Lower lobe of right lung (tissue), 2 donors: Measurements from ENCODE around the gene GUCY2F. TPM values are rescaled to one million over a fixed set of nuclear protein-coding genes. Genes with fewer than 3 reads are reported as not detected.

ENCODE experiments used
- ATAC-seq, 2 donors: fragments of 200-7000 bp; cut with Tn5 transposase; one replicate each; pipeline ENCODE4 v1.9.1; 2020 to 2022; ENCODE audit warnings: mild to moderate bottlenecking in 2 of 2, moderate library complexity in 2 of 2
- DNase-seq: peaks from one replicate; pipeline ENCODE4 v3.0.0-alpha.2; 2020
- H3K27ac ChIP-seq: fragments of 200-600 bp; one replicate; pipeline ENCODE4 v1.8.0; 2022
- H3K27me3 ChIP-seq: fragments of 200-600 bp; one replicate; pipeline ENCODE4 v1.8.0; 2022; ENCODE audit warnings: low read depth
- H3K36me3 ChIP-seq: fragments of 200-600 bp; one replicate; pipeline ENCODE4 v1.8.0; 2022; ENCODE audit warnings: mild to moderate bottlenecking
- H3K4me1 ChIP-seq: fragments of 200-600 bp; one replicate; pipeline ENCODE4 v1.8.0; 2022
- H3K4me3 ChIP-seq: fragments of 200-600 bp; one replicate; pipeline ENCODE4 v1.8.0; 2022; ENCODE audit warnings: mild to moderate bottlenecking
- H3K9me3 ChIP-seq: fragments of 200-600 bp; one replicate; pipeline ENCODE4 v1.8.0; 2022
- intact Hi-C: fragments of 100-400 bp; cut with DNase I; formaldehyde crosslinking; loops from one replicate; pipeline ENCODE4 v1.11.0; 2022
- total RNA-seq: library from RNA; stranded (reverse); fragmentation: NEBNext Ultra II Directional; extraction: Animal tissue kit (Norgen Biotek cat#: 25700); gene quantifications from one replicate; pipeline ENCODE4 v1.2.1, GENCODE V29; 2021
- TF ChIP-seq, protein P1 (sequence below): fragments of 200-600 bp; IDR thresholded peaks from one replicate; pipeline ENCODE4 v1.8.0; 2022; ENCODE audit warnings: antibody characterized with exemption, mild to moderate bottlenecking
- donor health status: DM: no; HTN: yes; CAD: no; lungs with severe emphysema.

GUCY2F gene
- total RNA-seq, 1 donor from 2014 or later = 0.18 TPM

GRCh38 chrX:109440475-109440874, 41.4 kb downstream of the GUCY2F start:
- Histone ChIP-seq H3K4me1 (no peaks in the 10 kb centered on the region), H3K4me3 (no peak overlapping the region), H3K36me3 (no peaks in the 10 kb centered on the region), H3K27ac (no peak overlapping the region), H3K9me3 (no peaks in the 10 kb centered on the region), H3K27me3 (no peaks in the 10 kb centered on the region)
- intact Hi-C loops = no loop called here
- ATAC-seq (peak in 1 of 2 donors; percentile 53), DNase-seq (no peak)
- TF ChIP-seq, protein P1, sequence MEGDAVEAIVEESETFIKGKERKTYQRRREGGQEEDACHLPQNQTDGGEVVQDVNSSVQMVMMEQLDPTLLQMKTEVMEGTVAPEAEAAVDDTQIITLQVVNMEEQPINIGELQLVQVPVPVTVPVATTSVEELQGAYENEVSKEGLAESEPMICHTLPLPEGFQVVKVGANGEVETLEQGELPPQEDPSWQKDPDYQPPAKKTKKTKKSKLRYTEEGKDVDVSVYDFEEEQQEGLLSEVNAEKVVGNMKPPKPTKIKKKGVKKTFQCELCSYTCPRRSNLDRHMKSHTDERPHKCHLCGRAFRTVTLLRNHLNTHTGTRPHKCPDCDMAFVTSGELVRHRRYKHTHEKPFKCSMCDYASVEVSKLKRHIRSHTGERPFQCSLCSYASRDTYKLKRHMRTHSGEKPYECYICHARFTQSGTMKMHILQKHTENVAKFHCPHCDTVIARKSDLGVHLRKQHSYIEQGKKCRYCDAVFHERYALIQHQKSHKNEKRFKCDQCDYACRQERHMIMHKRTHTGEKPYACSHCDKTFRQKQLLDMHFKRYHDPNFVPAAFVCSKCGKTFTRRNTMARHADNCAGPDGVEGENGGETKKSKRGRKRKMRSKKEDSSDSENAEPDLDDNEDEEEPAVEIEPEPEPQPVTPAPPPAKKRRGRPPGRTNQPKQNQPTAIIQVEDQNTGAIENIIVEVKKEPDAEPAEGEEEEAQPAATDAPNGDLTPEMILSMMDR = no peak

GRCh38 chrX:109409181-109409580, 72.7 kb downstream of the GUCY2F start:
- H3K36me3 ChIP-seq = no peaks in the 10 kb centered on the region
- TF ChIP-seq, protein P1 = no peak
- intact Hi-C loops = no loop called here
- no peak for DNase-seq
- no peaks in the 10 kb centered on the region for H3K4me1 ChIP-seq
- H3K4me3 ChIP-seq = no peak overlapping the region
- no peaks in the 10 kb centered on the region for H3K9me3 ChIP-seq
- H3K27me3 ChIP-seq = no peaks in the 10 kb centered on the region
- H3K27ac ChIP-seq = no peak overlapping the region
- ATAC-seq = no peak

GRCh38 chrX:109403922-109404321, 78.0 kb downstream of the GUCY2F start:
- TF ChIP-seq, protein P1 = no peak
- no peaks in the 10 kb centered on the region for H3K27me3 ChIP-seq
- H3K4me3 ChIP-seq = no peak overlapping the region
- DNase-seq = no peak
- no peaks in the 10 kb centered on the region for H3K36me3 ChIP-seq
- H3K9me3 ChIP-seq = no peaks in the 10 kb centered on the region
- no peak overlapping the region for H3K27ac ChIP-seq
- no peak for ATAC-seq
- no peaks in the 10 kb centered on the region for H3K4me1 ChIP-seq
- intact Hi-C loops = no loop called here

DNA sequence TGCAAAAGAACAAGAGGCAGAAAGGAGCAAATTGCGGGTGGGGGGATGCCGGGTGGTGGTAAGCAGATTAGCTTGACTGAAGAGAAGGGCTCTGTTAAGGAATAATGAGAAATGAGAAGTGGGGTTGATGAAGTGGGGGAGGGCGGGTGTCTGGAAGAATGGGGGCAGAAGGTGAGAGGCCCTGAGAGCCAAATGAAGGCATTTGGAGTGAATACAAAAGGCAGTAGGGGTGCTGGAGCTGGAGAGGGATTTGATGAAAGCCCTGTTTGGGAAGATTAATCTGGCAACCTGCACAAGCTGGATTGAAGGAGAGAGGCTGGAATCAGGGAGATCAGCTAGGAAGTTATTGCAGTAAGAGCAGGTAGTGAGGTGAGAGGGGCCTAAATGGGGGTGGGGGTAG, 82.1 kb downstream of the GUCY2F start:
- no peak for ATAC-seq
- Histone ChIP-seq H3K27me3 (no peaks in the 10 kb centered on the region), H3K27ac (no peak overlapping the region), H3K9me3 (no peaks in the 10 kb centered on the region), H3K4me3 (no peak overlapping the region), H3K4me1 (no peaks in the 10 kb centered on the region), H3K36me3 (no peaks in the 10 kb centered on the region)
- intact Hi-C loops = no loop called here
- TF ChIP-seq, protein P1 = no peak
- no peak for DNase-seq

DNA sequence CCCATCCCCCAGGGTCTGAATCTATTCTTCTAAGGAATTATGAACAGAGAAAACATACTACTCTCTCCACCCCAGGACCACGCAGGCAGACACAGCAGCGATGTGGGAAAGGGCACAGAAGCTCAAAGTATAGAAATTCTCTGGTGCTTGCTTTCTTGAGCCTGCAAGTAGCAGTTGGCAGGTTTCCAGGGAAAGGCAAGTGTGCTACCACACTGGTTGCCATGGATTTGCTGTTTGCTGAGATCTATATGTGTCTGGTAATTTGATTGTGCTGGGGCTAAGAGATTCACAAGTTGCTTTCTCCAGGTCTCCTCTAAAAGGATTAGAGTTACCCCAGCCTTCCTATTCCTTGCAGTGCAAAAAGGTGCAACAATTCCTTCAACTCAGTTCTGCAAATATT, 83.1 kb downstream of the GUCY2F start:
- intact Hi-C loops = no loop called here
- ATAC-seq (no peak), DNase-seq (no peak)
- Histone ChIP-seq H3K4me1 (no peaks in the 10 kb centered on the region), H3K27me3 (no peaks in the 10 kb centered on the region), H3K9me3 (no peaks in the 10 kb centered on the region), H3K36me3 (no peaks in the 10 kb centered on the region), H3K27ac (no peak overlapping the region), H3K4me3 (no peak overlapping the region)
- TF ChIP-seq, protein P1 = no peak

DNA sequence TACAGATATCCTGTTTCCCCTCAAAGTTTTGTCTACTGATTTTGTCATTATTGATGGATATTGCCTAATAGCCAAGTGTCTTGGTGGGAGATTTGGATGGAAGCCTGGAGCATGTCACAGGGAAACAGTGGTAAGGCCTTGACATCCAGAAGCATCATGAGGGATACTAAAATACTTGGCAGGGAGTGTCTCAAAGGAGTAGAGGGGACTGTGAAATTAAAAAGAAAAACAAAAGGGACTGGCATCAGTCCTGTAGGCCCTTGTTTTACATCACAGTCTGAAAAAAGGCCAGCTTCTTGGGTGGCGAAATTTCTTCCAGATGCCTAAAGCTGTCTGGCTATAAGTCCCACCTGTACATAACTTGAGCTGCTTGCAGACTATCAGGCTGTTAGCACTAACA, 83.8 kb downstream of the GUCY2F start:
- Histone ChIP-seq H3K4me3 (no peak overlapping the region), H3K4me1 (no peaks in the 10 kb centered on the region), H3K27me3 (no peaks in the 10 kb centered on the region), H3K36me3 (no peaks in the 10 kb centered on the region), H3K27ac (no peak overlapping the region), H3K9me3 (no peaks in the 10 kb centered on the region)
- TF ChIP-seq, protein P1 = no peak
- ATAC-seq = no peak
- intact Hi-C loops = no loop called here
- no peak for DNase-seq
